Keratinocyte (primary cell): Measurements from ENCODE around the gene POLR1H. TPM values are rescaled to one million over a fixed set of nuclear protein-coding genes. Genes with fewer than 3 reads are reported as not detected.

Experiments used
- DNase-seq: peaks from one replicate; pipeline ENCODE4 v3.0.0-alpha.2; 2011; ENCODE audit warnings: low read depth, missing footprints, low spot score
- FAIRE-seq: peaks from 2 replicates; lab custom pipeline; 2011; peaks lifted over from hg19 to GRCh38; lab: Jason Lieb, UNC
- H2AFZ ChIP-seq: 2 replicates; pipeline ENCODE4 v1.6.0; 2012; ENCODE audit warnings: low read length, control low read depth, inconsistent platforms; ENCODE audit not compliant: control insufficient read depth
- H3K27ac ChIP-seq: 2 replicates; pipeline ENCODE4 v1.5.1; 2011; ENCODE audit warnings: low read length; ENCODE audit not compliant: control insufficient read depth, insufficient read depth
- H3K27me3 ChIP-seq: 3 replicates; pipeline ENCODE4 v1.6.0; 2011; ENCODE audit warnings: low read length; ENCODE audit not compliant: control insufficient read depth, insufficient read depth; ENCODE audit errors: extremely low read depth
- H3K36me3 ChIP-seq, 2 experiments: 2 replicates in 1 of 2; 3 replicates in 1 of 2; pipeline ENCODE4 v1.5.1; 2011; ENCODE audit warnings: low read length in 2 of 2, mild to moderate bottlenecking in 1 of 2; ENCODE audit not compliant: control insufficient read depth in 2 of 2, insufficient read depth in 2 of 2; ENCODE audit errors: extremely low read depth in 1 of 2
- H3K4me1 ChIP-seq: 3 replicates; pipeline ENCODE4 v1.5.1; 2011; ENCODE audit warnings: low read length; ENCODE audit not compliant: control insufficient read depth, insufficient read depth; ENCODE audit errors: extremely low read depth
- H3K4me2 ChIP-seq: 3 replicates; pipeline ENCODE4 v1.6.0; 2011; ENCODE audit warnings: low read depth, low read length; ENCODE audit not compliant: control insufficient read depth, insufficient read depth; ENCODE audit errors: extremely low read depth
- H3K4me3 ChIP-seq, 3 experiments: fragments of 200-600 bp in 1 of 3; sonication (generic) in 1 of 3; 2 replicates in 2 of 3; 3 replicates in 1 of 3; pipeline ENCODE4 v1.5.1; 2011 to 2016; ENCODE audit warnings: low read length in 3 of 3, mild to moderate bottlenecking in 3 of 3, control low read depth in 2 of 3, inconsistent platforms in 1 of 3, low read depth in 1 of 3, mixed read lengths in 1 of 3, mixed run types in 1 of 3, moderate library complexity in 1 of 3; ENCODE audit not compliant: control insufficient read depth in 2 of 3, insufficient read depth in 2 of 3; ENCODE audit errors: extremely low read depth in 1 of 3
- H3K79me2 ChIP-seq: 2 replicates; pipeline ENCODE4 v1.6.0; 2012; ENCODE audit warnings: low read length; ENCODE audit not compliant: control insufficient read depth, insufficient read depth
- H3K9ac ChIP-seq: 3 replicates; pipeline ENCODE4 v1.6.0; 2011; ENCODE audit warnings: low read length; ENCODE audit not compliant: control insufficient read depth, insufficient read depth; ENCODE audit errors: extremely low read depth
- H3K9me1 ChIP-seq: 3 replicates; pipeline ENCODE4 v1.6.0; 2011; ENCODE audit warnings: low read length; ENCODE audit not compliant: control insufficient read depth, insufficient read depth; ENCODE audit errors: extremely low read depth
- H3K9me3 ChIP-seq: 2 replicates; pipeline ENCODE4 v1.5.1; 2012; ENCODE audit warnings: low read depth, low read length; ENCODE audit not compliant: control insufficient read depth
- H4K20me1 ChIP-seq: 3 replicates; pipeline ENCODE4 v1.6.0; 2011; ENCODE audit warnings: low read length; ENCODE audit not compliant: control insufficient read depth, insufficient read depth; ENCODE audit errors: extremely low read depth
- CTCF ChIP-seq, 3 experiments: IDR thresholded peaks in 1 of 3; conservative IDR thresholded peaks in 1 of 3; optimal IDR thresholded peaks in 1 of 3; 2 replicates in 2 of 3; 3 replicates in 1 of 3; pipeline versions ENCODE3 to v1.5.1; 2011; ENCODE audit warnings: low read length in 3 of 3, mild to moderate bottlenecking in 3 of 3, moderate library complexity in 2 of 3, control low read depth in 1 of 3, inconsistent platforms in 1 of 3; ENCODE audit not compliant: insufficient read depth in 2 of 3; ENCODE audit errors: extremely low read depth in 1 of 3
- EZH2 ChIP-seq: IDR thresholded peaks from one replicate; pipeline ENCODE4 v1.6.1; 2012; ENCODE audit warnings: inconsistent platforms, mild to moderate bottlenecking, low read length, moderate library complexity
- dilution Hi-C: fragments of 300-500 bp; cut with MboI; formaldehyde crosslinking; loops from one replicate; pipeline ENCODE4 v1.7.0; 2020; ENCODE audit warnings: low sequenced_read_pairs; ENCODE audit not compliant: extremely low pct_ligation_motif_present
- polyA plus RNA-seq, 5 experiments: library from polyadenylated mRNA; depleted of rRNA in 3 of 5; stranded (reverse) in 3 of 5; stranded (forward) in 1 of 5; unstranded in 1 of 5; fragments of >200 nt; gene quantifications; 1 replicate in 1 of 5; 2 replicates in 3 of 5; 3 replicates in 1 of 5; pipeline versions ENCODE4 v1.2.1 to v1.2.3, GENCODE V29; 2011 to 2012; ENCODE audit warnings: missing spikeins in 2 of 5, low read depth in 1 of 5, low replicate concordance in 1 of 5
- small RNA-seq, 3 experiments: library from RNA; depleted of rRNA; stranded (forward); fragments of <200 nt; gene quantifications; one replicate each; pipeline ENCODE3, GENCODE V24; 2012; ENCODE audit warnings: low read depth in 3 of 3, low replicate concordance in 1 of 3; ENCODE audit not compliant: insufficient read length in 3 of 3

Gene POLR1H
- polyA plus RNA-seq, 1 donor (not counting 4 experiments of a cell fraction or from before 2014, with no cell fraction given) = 28.8 TPM

- Histone ChIP-seq H2AFZ (no peak within 1 kb of the TSS), H4K20me1 (no peaks in the 10 kb centered on the region), H3K9ac (no peak within 1 kb of the TSS), H3K9me3 (no peaks in the 10 kb centered on the region), H3K27ac (no peak within 1 kb of the TSS), H3K36me3 (no peaks in the 10 kb centered on the region), H3K79me2 (no peaks in the 10 kb centered on the region), H3K9me1 (no peaks in the 10 kb centered on the region), H3K4me3 (no peak within 1 kb of the TSS), H3K4me2 (no peak within 1 kb of the TSS), H3K27me3 (peaks cover 43% of the 10 kb centered on the region), H3K4me1 (no peaks in the 10 kb centered on the region)
- TF ChIP-seq EZH2 (peak; percentile 41), CTCF (optimal IDR thresholded peaks at IDR 0.05 in 1 of 3, IDR thresholded peaks at IDR 0.05 in 1 of 3, conservative IDR thresholded peaks at IDR 0.05 in 1 of 3; ENCODE audit: extremely low read depth in 1 of 3, insufficient read depth in 2 of 3, low read length in 3 of 3) (no peak)
- DNase-seq (no peak), FAIRE-seq (no peak)
- dilution Hi-C loops = no loop called here
These were observed 52.1 kb downstream of the POLR1H start, which contains the start of gene TRIM31 for GRCh38 chr6:30113003-30113759. Gene TRIM31, minus strand, starts transcription at chr6:30113090. Its CDS starts 285 bp downstream, at chr6:30112805.

GRCh38 chr6:30113841-30114240 is 52.8 kb downstream of the POLR1H start:
- Histone ChIP-seq H3K36me3 (no peaks in the 10 kb centered on the region), H3K79me2 (no peaks in the 10 kb centered on the region), H2AFZ (no peak overlapping the region), H3K27ac (no peak overlapping the region), H3K4me3 (no peak overlapping the region), H3K4me1 (no peaks in the 10 kb centered on the region), H3K9me1 (no peaks in the 10 kb centered on the region), H3K27me3 (peaks cover 43% of the 10 kb centered on the region), H3K9ac (no peak overlapping the region), H3K9me3 (no peaks in the 10 kb centered on the region), H3K4me2 (no peak overlapping the region), H4K20me1 (no peaks in the 10 kb centered on the region)
- no peak for TF ChIP-seq CTCF (optimal IDR thresholded peaks at IDR 0.05 in 1 of 3, IDR thresholded peaks at IDR 0.05 in 1 of 3, conservative IDR thresholded peaks at IDR 0.05 in 1 of 3; ENCODE audit: extremely low read depth in 1 of 3, insufficient read depth in 2 of 3, low read length in 3 of 3)
- TF ChIP-seq EZH2 = no peak
- dilution Hi-C loops = no loop called here
- no peak for FAIRE-seq
- no peak for DNase-seq

Small RNA genes lying within 50 kb of the gene (small RNA-seq; reads per million reads assigned to genes)
- gene RF02218 (0 reads per million in 3 experiments), gene RF02219 (0 reads per million in 3 experiments), gene RF02220 (0 reads per million in 3 experiments)

Other genes starting within 250 kb of the POLR1H start
- 0.84 to 1.9 TPM (median 0.89 TPM) in 3 replicates for gene HLA-G, start 233.4 kb upstream of the POLR1H start, polyA plus RNA-seq
- 401 to 820 TPM (median 420 TPM) in 3 replicates for gene HLA-A, start 118.7 kb upstream of the POLR1H start, polyA plus RNA-seq
- gene PPP1R11, start 5.9 kb downstream of the POLR1H start, polyA plus RNA-seq = 51.5 to 58.0 TPM (median 54.9 TPM) in 3 replicates
- 2.8 to 4.4 TPM (median 4.2 TPM) in 3 replicates for gene RNF39, start 14.5 kb downstream of the POLR1H start, polyA plus RNA-seq
- 0.06 TPM in 1 of 3 replicates, not detected in the others for gene TRIM31, start 51.8 kb downstream of the POLR1H start, polyA plus RNA-seq
- not detected in 3 replicates for gene TRIM40, start 74.9 kb downstream of the POLR1H start, polyA plus RNA-seq
- gene TRIM10, start 99.9 kb downstream of the POLR1H start, polyA plus RNA-seq = not detected in 3 replicates
- gene TRIM15, start 102.3 kb downstream of the POLR1H start, polyA plus RNA-seq = not detected in 3 replicates
- 34.3 to 37.1 TPM (median 34.7 TPM) in 3 replicates for gene TRIM26, start 152.1 kb downstream of the POLR1H start, polyA plus RNA-seq